SK-N-SH (cell line): ENCODE results near the gene ATP7B. TPM values are rescaled to one million over a fixed set of nuclear protein-coding genes. Genes with fewer than 3 reads are reported as not detected.

Experiments used
- CTCF ChIA-PET: fragments of 300-600, 350-600 bp; formaldehyde crosslinking; extraction: SDS; loops from one replicate; lab custom pipeline; 2021; lab: Yijun Ruan, JAX
- POLR2A ChIA-PET: fragments of 350-600 bp; sonication (Branson Sonifier 250); formaldehyde crosslinking; extraction: SDS; loops from one replicate; lab custom pipeline; 2020; ENCODE audit warnings: antibody characterized with exemption, inconsistent platforms; lab: Yijun Ruan, JAX
- DNase-seq: peaks from one replicate; pipeline ENCODE4 v3.0.0; 2012
- H2AFZ ChIP-seq: fragments of 200-600 bp; sonication (generic); 2 replicates; pipeline ENCODE4 v1.8.1; 2016; ENCODE audit warnings: antibody characterized with exemption, mild to moderate bottlenecking, low read depth
- H3F3A ChIP-seq: fragments of 200-600 bp; sonication (generic); replicated peaks from 2 replicates; pipeline ENCODE3; 2016; ENCODE audit warnings: antibody characterized with exemption, mild to moderate bottlenecking; ENCODE audit not compliant: insufficient read depth
- H3K27ac ChIP-seq, 2 experiments: fragments of 200-500 bp in 1 of 2; fragments of 200-600 bp in 1 of 2; sonication (Bioruptor generic) in 1 of 2; sonication (generic), shearing (Covaris generic) in 1 of 2; 2 replicates each; pipeline versions ENCODE4 v1.5.1 to v1.6.1; 2014 to 2016; ENCODE audit warnings: low read depth in 2 of 2, inconsistent platforms in 1 of 2, low read length in 1 of 2, mild to moderate bottlenecking in 1 of 2, mixed read lengths in 1 of 2
- H3K27me3 ChIP-seq: fragments of 200-600 bp; sonication (generic), shearing (Covaris generic); 2 replicates; pipeline ENCODE4 v1.6.1; 2016; ENCODE audit warnings: mixed run types; ENCODE audit not compliant: insufficient read depth
- H3K36me3 ChIP-seq, 2 experiments: fragments of 200-500 bp in 1 of 2; fragments of 200-600 bp in 1 of 2; sonication (Bioruptor generic) in 1 of 2; sonication (generic) in 1 of 2; replicated peaks in 1 of 2; 2 replicates each; pipeline versions ENCODE3 to v1.5.1; 2014 to 2016; ENCODE audit warnings: low read length in 1 of 2, mild to moderate bottlenecking in 1 of 2; ENCODE audit not compliant: insufficient read depth in 2 of 2, control insufficient read depth in 1 of 2
- H3K4me1 ChIP-seq, 2 experiments: fragments of 200-500 bp in 1 of 2; fragments of 200-600 bp in 1 of 2; sonication (Bioruptor generic) in 1 of 2; sonication (generic), shearing (Covaris generic) in 1 of 2; 2 replicates each; pipeline versions ENCODE4 v1.5.1 to v1.6.1; 2014 to 2016; ENCODE audit warnings: low read depth in 1 of 2, low read length in 1 of 2, mixed run types in 1 of 2; ENCODE audit not compliant: insufficient read depth in 2 of 2, control insufficient read depth in 1 of 2
- H3K4me2 ChIP-seq: fragments of 200-600 bp; sonication (generic), shearing (Covaris generic); 2 replicates; pipeline ENCODE4 v1.6.1; 2017; ENCODE audit warnings: mixed run types
- H3K4me3 ChIP-seq, 2 experiments: fragments of 200-500 bp in 1 of 2; fragments of 200-600 bp in 1 of 2; sonication (Bioruptor generic) in 1 of 2; sonication (generic), shearing (Covaris generic) in 1 of 2; 2 replicates each; pipeline versions ENCODE4 v1.5.1 to v1.8.1; 2014 to 2016; ENCODE audit warnings: low read depth in 2 of 2, inconsistent platforms in 1 of 2, low read length in 1 of 2, mild to moderate bottlenecking in 1 of 2, mixed read lengths in 1 of 2, moderate library complexity in 1 of 2
- H3K79me2 ChIP-seq: fragments of 200-600 bp; sonication (generic); 2 replicates; pipeline ENCODE4 v1.8.1; 2017; ENCODE audit warnings: mild to moderate bottlenecking; ENCODE audit not compliant: insufficient read depth
- H3K9ac ChIP-seq: fragments of 200-600 bp; sonication (generic); 2 replicates; pipeline ENCODE4 v1.6.1; 2017; ENCODE audit warnings: mixed run types
- H3K9me2 ChIP-seq: fragments of 200-600 bp; sonication (generic); 2 replicates; pipeline ENCODE4 v1.6.1; 2017; ENCODE audit warnings: mixed run types
- H3K9me3 ChIP-seq: fragments of 200-600 bp; sonication (generic); 2 replicates; pipeline ENCODE4 v1.6.1; 2017; ENCODE audit warnings: mixed run types, mild to moderate bottlenecking, moderate library complexity
- H4K20me1 ChIP-seq: fragments of 200-600 bp; sonication (generic); 2 replicates; pipeline ENCODE4 v1.6.1; 2017; ENCODE audit warnings: mild to moderate bottlenecking, mixed run types; ENCODE audit not compliant: insufficient read depth
- EP300 ChIP-seq, 2 experiments: IDR thresholded peaks; 2 replicates each; pipeline versions ENCODE4 v1.4.0 to v1.6.1; 2012; ENCODE audit warnings: borderline replicate concordance in 1 of 2, low read depth in 1 of 2, low read length in 1 of 2
- EZH2phosphoT487 ChIP-seq: fragments of 200-600 bp; sonication (generic); IDR thresholded peaks from 2 replicates; pipeline ENCODE4 v1.6.1; 2017; ENCODE audit warnings: low read depth, mixed run types, mild to moderate bottlenecking, antibody characterized with exemption, moderate library complexity, borderline replicate concordance
- FOXM1 ChIP-seq: IDR thresholded peaks from 2 replicates; pipeline ENCODE4 v1.4.0; 2012; ENCODE audit warnings: low read depth, mild to moderate bottlenecking
- GABPA ChIP-seq: IDR thresholded peaks from 2 replicates; pipeline ENCODE4 v1.4.0; 2012; ENCODE audit warnings: low read depth, mild to moderate bottlenecking
- GATA2 ChIP-seq: sonication (generic); formaldehyde crosslinking; IDR thresholded peaks from 2 replicates; pipeline ENCODE4 v1.5.0; 2020; ENCODE audit warnings: mild to moderate bottlenecking, missing genetic modification reagents
- IRF3 ChIP-seq: fragments of 150-350 bp; IDR thresholded peaks from 2 replicates; pipeline ENCODE4 v1.6.1; 2016; ENCODE audit warnings: mild to moderate bottlenecking, low read depth, low read length
- MXI1 ChIP-seq: IDR thresholded peaks from 2 replicates; pipeline ENCODE4 v1.6.1; 2012; ENCODE audit warnings: mild to moderate bottlenecking, low read depth, low read length, improper control_type of control experiment
- POLR2AphosphoS5 ChIP-seq: IDR thresholded peaks from 2 replicates; pipeline ENCODE4 v1.6.1; 2012; ENCODE audit warnings: low read depth, low read length
- TAF1 ChIP-seq: IDR thresholded peaks from 2 replicates; pipeline ENCODE4 v1.6.1; 2012; ENCODE audit warnings: low read depth, mild to moderate bottlenecking, low read length, moderate library complexity, borderline replicate concordance
- USF1 ChIP-seq: IDR thresholded peaks from 2 replicates; pipeline ENCODE4 v1.4.0; 2012; ENCODE audit warnings: low read depth, borderline replicate concordance
- YY1 ChIP-seq: IDR thresholded peaks from 2 replicates; pipeline ENCODE4 v1.4.0; 2012; ENCODE audit warnings: low read depth, mild to moderate bottlenecking
- WGBS: methylation state at CpG from one replicate; pipeline ENCODE4 v1.1.6; 2017; ENCODE audit warnings: low lambda C conversion rate; 5-methylcytosine and 5-hydroxymethylcytosine counted together
- polyA plus RNA-seq, 3 experiments: library from polyadenylated mRNA; depleted of rRNA; stranded (reverse); fragments of >200 nt; gene quantifications; 2 replicates each; pipeline ENCODE4 v1.2.3, GENCODE V29; 2012
- TF ChIP-seq, protein P1 (sequence below): IDR thresholded peaks from 2 replicates; pipeline ENCODE4; 2012
- TF ChIP-seq, protein P2 (sequence below): fragments of 200-600 bp; sonication (generic); IDR thresholded peaks from 2 replicates; pipeline ENCODE4 v1.6.1; 2017; ENCODE audit warnings: antibody characterized with exemption, mild to moderate bottlenecking, moderate library complexity

Gene ATP7B
- polyA plus RNA-seq, 1 of the 3 experiments (the other 2 are of a cell fraction): 4.4 TPM

GRCh38 chr13:51978796-51979556, 32.3 kb downstream of the ATP7B start:
- Histone ChIP-seq H3K79me2 (no peaks in the 10 kb centered on the region), H3K27ac (no peak overlapping the region), H3K27me3 (no peaks in the 10 kb centered on the region), H4K20me1 (no peaks in the 10 kb centered on the region), H3K4me1 (peaks cover 5 to 7% of the 10 kb centered on the region in 2 experiments; a peak in 2 of 4 replicates), H3K4me2 (no peak overlapping the region), H3K4me3 (no peak overlapping the region), H3K9me2 (no peaks in the 10 kb centered on the region), H3K9me3 (no peaks in the 10 kb centered on the region), H3K36me3 (no peaks in the 10 kb centered on the region), H3F3A (no peaks in the 10 kb centered on the region), H2AFZ (no peak overlapping the region), H3K9ac (no peak overlapping the region)
- TF ChIP-seq TAF1 (no peak), EP300 (IDR thresholded peaks at IDR 0.05; ENCODE audit: borderline replicate concordance in 1 of 2, low read depth in 1 of 2, low read length in 1 of 2) (no peak), FOXM1 (no peak), IRF3 (no peak)
- ChIA-PET CTCF (interaction anchor here (1.2 kb wide), 2 partner anchors 21 to 22 kb away, joined by 3 read pairs; no protein-coding TSS in a partner anchor), POLR2A (no interaction called here)
- DNase-seq: no peak
- WGBS: 67% methylated on average over 3 of the region's 5 CpGs

GRCh38 chr13:51977625-51978024, 33.6 kb downstream of the ATP7B start:
- H3K9ac ChIP-seq: no peak overlapping the region
- H3K9me2 ChIP-seq: no peaks in the 10 kb centered on the region
- H3K4me1 ChIP-seq: peaks cover 5 to 7% of the 10 kb centered on the region in 2 experiments; a peak in 2 of 4 replicates
- ChIA-PET CTCF (no interaction called here), POLR2A (no interaction called here)
- 79% methylated on average over 5 of the region's 5 CpGs for WGBS
- no peak overlapping the region for H3K4me2 ChIP-seq
- no peaks in the 10 kb centered on the region for H3K36me3 ChIP-seq
- no peak for DNase-seq
- no peaks in the 10 kb centered on the region for H3K9me3 ChIP-seq
- TF ChIP-seq, protein P1, sequence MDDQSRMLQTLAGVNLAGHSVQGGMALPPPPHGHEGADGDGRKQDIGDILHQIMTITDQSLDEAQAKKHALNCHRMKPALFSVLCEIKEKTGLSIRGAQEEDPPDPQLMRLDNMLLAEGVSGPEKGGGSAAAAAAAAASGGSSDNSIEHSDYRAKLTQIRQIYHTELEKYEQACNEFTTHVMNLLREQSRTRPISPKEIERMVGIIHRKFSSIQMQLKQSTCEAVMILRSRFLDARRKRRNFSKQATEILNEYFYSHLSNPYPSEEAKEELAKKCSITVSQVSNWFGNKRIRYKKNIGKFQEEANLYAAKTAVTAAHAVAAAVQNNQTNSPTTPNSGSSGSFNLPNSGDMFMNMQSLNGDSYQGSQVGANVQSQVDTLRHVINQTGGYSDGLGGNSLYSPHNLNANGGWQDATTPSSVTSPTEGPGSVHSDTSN: no peak
- TF ChIP-seq GATA2 (CRISPR knock-in tag) (no peak), MXI1 (no peak), EZH2phosphoT487 (no peak), POLR2AphosphoS5 (no peak), YY1 (no peak), GABPA (no peak), USF1 (no peak)
- TF ChIP-seq, protein P2, sequence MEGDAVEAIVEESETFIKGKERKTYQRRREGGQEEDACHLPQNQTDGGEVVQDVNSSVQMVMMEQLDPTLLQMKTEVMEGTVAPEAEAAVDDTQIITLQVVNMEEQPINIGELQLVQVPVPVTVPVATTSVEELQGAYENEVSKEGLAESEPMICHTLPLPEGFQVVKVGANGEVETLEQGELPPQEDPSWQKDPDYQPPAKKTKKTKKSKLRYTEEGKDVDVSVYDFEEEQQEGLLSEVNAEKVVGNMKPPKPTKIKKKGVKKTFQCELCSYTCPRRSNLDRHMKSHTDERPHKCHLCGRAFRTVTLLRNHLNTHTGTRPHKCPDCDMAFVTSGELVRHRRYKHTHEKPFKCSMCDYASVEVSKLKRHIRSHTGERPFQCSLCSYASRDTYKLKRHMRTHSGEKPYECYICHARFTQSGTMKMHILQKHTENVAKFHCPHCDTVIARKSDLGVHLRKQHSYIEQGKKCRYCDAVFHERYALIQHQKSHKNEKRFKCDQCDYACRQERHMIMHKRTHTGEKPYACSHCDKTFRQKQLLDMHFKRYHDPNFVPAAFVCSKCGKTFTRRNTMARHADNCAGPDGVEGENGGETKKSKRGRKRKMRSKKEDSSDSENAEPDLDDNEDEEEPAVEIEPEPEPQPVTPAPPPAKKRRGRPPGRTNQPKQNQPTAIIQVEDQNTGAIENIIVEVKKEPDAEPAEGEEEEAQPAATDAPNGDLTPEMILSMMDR: no peak
- H2AFZ ChIP-seq: no peak overlapping the region
- no peaks in the 10 kb centered on the region for H4K20me1 ChIP-seq
- no peaks in the 10 kb centered on the region for H3K27me3 ChIP-seq
- H3F3A ChIP-seq: no peaks in the 10 kb centered on the region
- H3K27ac ChIP-seq: no peak overlapping the region
- no peaks in the 10 kb centered on the region for H3K79me2 ChIP-seq
- no peak overlapping the region for H3K4me3 ChIP-seq
